Endothelial cell of umbilical vein (primary cell): ENCODE data around the gene H3-3A. TPM values are rescaled to one million over a fixed set of nuclear protein-coding genes. Genes with fewer than 3 reads are reported as not detected.

Source experiments
- BruUV-seq: library from RNA; stranded (reverse); fragments of 400-500 nt; replicated peaks from 2 replicates; lab custom pipeline; 2021; lab: Mats Ljungman, UMichigan
- CTCF ChIA-PET: fragments of 300-600, 350-600 bp; sonication (Branson Sonifier 250); formaldehyde crosslinking; loops from one replicate; lab custom pipeline; 2021; ENCODE audit warnings: antibody characterized with exemption, inconsistent platforms; lab: Charles Lee
- POLR2A ChIA-PET: fragments of 300-600, 350-600 bp; sonication (Branson Sonifier 250); formaldehyde crosslinking; loops from one replicate; lab custom pipeline; 2021; ENCODE audit warnings: antibody characterized with exemption, inconsistent platforms; lab: Charles Lee
- DNase-seq: peaks from one replicate; pipeline ENCODE4 v3.0.0-alpha.2; 2011; ENCODE audit warnings: low read depth, low spot score
- FAIRE-seq: peaks from 2 replicates; lab custom pipeline; 2011; peaks lifted over from hg19 to GRCh38; lab: Jason Lieb, UNC
- H2AFZ ChIP-seq: 2 replicates; pipeline ENCODE4 v1.6.0; 2012; ENCODE audit warnings: low read depth, low read length, control low read depth, inconsistent platforms
- H3K27ac ChIP-seq: 2 replicates; pipeline ENCODE4 v1.5.1; 2011; ENCODE audit warnings: low read depth, mild to moderate bottlenecking, control low read depth, low read length, moderate library complexity; ENCODE audit not compliant: insufficient read depth
- H3K27me3 ChIP-seq, 2 experiments: 2 replicates each; pipeline versions ENCODE4 v1.6.0 to v1.6.1; 2011; ENCODE audit warnings: low read length in 2 of 2, mixed read lengths in 1 of 2; ENCODE audit not compliant: control insufficient read depth in 2 of 2, insufficient read depth in 2 of 2
- H3K36me3 ChIP-seq, 2 experiments: 2 replicates in 1 of 2; 3 replicates in 1 of 2; pipeline ENCODE4 v1.5.1; 2011; ENCODE audit warnings: low read length in 2 of 2, mild to moderate bottlenecking in 1 of 2, moderate library complexity in 1 of 2; ENCODE audit not compliant: control insufficient read depth in 2 of 2, insufficient read depth in 2 of 2; ENCODE audit errors: extremely low read depth in 1 of 2
- H3K4me1 ChIP-seq: 3 replicates; pipeline ENCODE4 v1.5.1; 2011; ENCODE audit warnings: mild to moderate bottlenecking, low read length; ENCODE audit not compliant: control insufficient read depth, insufficient read depth; ENCODE audit errors: extremely low read depth
- H3K4me2 ChIP-seq: 2 replicates; pipeline ENCODE4 v1.6.1; 2011; ENCODE audit warnings: low read length, control low read depth, mixed read lengths; ENCODE audit not compliant: insufficient read depth
- H3K4me3 ChIP-seq, 3 experiments: fragments of 200-600 bp in 1 of 3; sonication (generic), shearing (Covaris generic) in 1 of 3; replicated peaks in 1 of 3; 2 replicates each; pipeline ENCODE4 v1.5.1; 2011 to 2016; ENCODE audit warnings: control low read depth in 3 of 3, low read length in 3 of 3, mild to moderate bottlenecking in 2 of 3, inconsistent platforms in 1 of 3, low read depth in 1 of 3, moderate library complexity in 1 of 3; ENCODE audit not compliant: insufficient read depth in 1 of 3
- H3K79me2 ChIP-seq: 2 replicates; pipeline ENCODE4 v1.6.0; 2012; ENCODE audit warnings: low read length, inconsistent platforms; ENCODE audit not compliant: control insufficient read depth, insufficient read depth
- H3K9ac ChIP-seq: replicated peaks from 2 replicates; pipeline ENCODE3; 2011; ENCODE audit warnings: low read length, control low read depth; ENCODE audit not compliant: insufficient read depth; ENCODE audit errors: extremely low read depth
- H3K9me1 ChIP-seq: replicated peaks from 3 replicates; pipeline ENCODE4 v1.6.0; 2011; ENCODE audit warnings: mild to moderate bottlenecking, low read length; ENCODE audit not compliant: control insufficient read depth, insufficient read depth; ENCODE audit errors: extremely low read depth
- H3K9me3 ChIP-seq: replicated peaks from 2 replicates; pipeline ENCODE4 v1.5.1; 2012; ENCODE audit warnings: low read length, inconsistent platforms; ENCODE audit not compliant: control insufficient read depth, insufficient read depth
- H4K20me1 ChIP-seq: replicated peaks from 2 replicates; pipeline ENCODE3; 2011; ENCODE audit warnings: mild to moderate bottlenecking, low read length; ENCODE audit not compliant: control insufficient read depth, insufficient read depth; ENCODE audit errors: extremely low read depth
- EZH2 ChIP-seq: IDR thresholded peaks from 2 replicates; pipeline ENCODE4 v1.6.1; 2012; ENCODE audit warnings: borderline replicate concordance, low read depth, mild to moderate bottlenecking, moderate library complexity, low read length, inconsistent platforms; ENCODE audit not compliant: severe bottlenecking
- FOS ChIP-seq: IDR thresholded peaks from 2 replicates; pipeline ENCODE4 v1.6.1; 2011; ENCODE audit warnings: mild to moderate bottlenecking, low read length, moderate library complexity, borderline replicate concordance; ENCODE audit not compliant: insufficient read depth
- GATA2 ChIP-seq: IDR thresholded peaks from 2 replicates; pipeline ENCODE4 v1.7.0; 2011; ENCODE audit warnings: low read depth, mild to moderate bottlenecking, moderate library complexity, mixed read lengths, low read length; ENCODE audit not compliant: insufficient read length, insufficient read depth
- JUN ChIP-seq: IDR thresholded peaks from 2 replicates; pipeline ENCODE4 v1.6.1; 2011; ENCODE audit warnings: borderline replicate concordance, low read depth; ENCODE audit not compliant: insufficient read length, insufficient read depth
- MYC ChIP-seq: IDR thresholded peaks from one replicate; pipeline ENCODE4 v1.6.1; 2011; ENCODE audit warnings: mild to moderate bottlenecking, low read depth, low read length
- POLR2A ChIP-seq: IDR thresholded peaks from 2 replicates; pipeline ENCODE4 v1.6.1; 2012; ENCODE audit warnings: low read depth, mild to moderate bottlenecking, control low read depth, low read length
- POLR2AphosphoS5 ChIP-seq: IDR thresholded peaks from 2 replicates; pipeline ENCODE4 v1.6.1; 2012; ENCODE audit warnings: low read depth, mild to moderate bottlenecking, control low read depth, low read length, moderate library complexity; ENCODE audit not compliant: insufficient read depth
- dilution Hi-C: fragments of 300-500 bp; cut with MboI; formaldehyde crosslinking; loops from one replicate; pipeline ENCODE4 v1.15.0; 2019; ENCODE audit warnings: low sequenced_read_pairs; ENCODE audit not compliant: extremely low pct_ligation_motif_present
- intact Hi-C: fragments of 100-400 bp; cut with micrococcal nuclease; formaldehyde crosslinking; loops from one replicate; pipeline ENCODE4 v1.10.0; 2022
- polyA plus RNA-seq, 4 experiments: library from polyadenylated mRNA; depleted of rRNA in 3 of 4; stranded (reverse) in 3 of 4; unstranded in 1 of 4; fragments of >200 nt; gene quantifications; 2 replicates each; pipeline versions ENCODE4 v1.2.1 to v1.2.3, GENCODE V29; 2011 to 2012; ENCODE audit warnings: missing spikeins in 1 of 4
- total RNA-seq: library from RNA; stranded (reverse); gene quantifications from 2 replicates; pipeline ENCODE4 v1.2.3, GENCODE V29; 2021
- TF ChIP-seq, protein P1 (sequence below): IDR thresholded peaks from 2 replicates; pipeline ENCODE4 v1.6.1; 2011; ENCODE audit not compliant: insufficient read depth, insufficient read length
- TF ChIP-seq, protein P2 (sequence below), 2 donors: IDR thresholded peaks; 1 replicate in 1 of 2; 2 replicates in 1 of 2; pipeline ENCODE4 v1.5.1; 2011; ENCODE audit warnings: low read length in 2 of 2, mild to moderate bottlenecking in 2 of 2, moderate library complexity in 2 of 2, control low read depth in 1 of 2, inconsistent platforms in 1 of 2, low read depth in 1 of 2; ENCODE audit not compliant: insufficient read depth in 1 of 2; ENCODE audit errors: extremely low read depth in 1 of 2

H3-3A gene
- total and polyA plus RNA-seq, 2 donors (not counting 3 experiments of a cell fraction or from before 2014, with no cell fraction given), result 426 to 477 TPM

DNA sequence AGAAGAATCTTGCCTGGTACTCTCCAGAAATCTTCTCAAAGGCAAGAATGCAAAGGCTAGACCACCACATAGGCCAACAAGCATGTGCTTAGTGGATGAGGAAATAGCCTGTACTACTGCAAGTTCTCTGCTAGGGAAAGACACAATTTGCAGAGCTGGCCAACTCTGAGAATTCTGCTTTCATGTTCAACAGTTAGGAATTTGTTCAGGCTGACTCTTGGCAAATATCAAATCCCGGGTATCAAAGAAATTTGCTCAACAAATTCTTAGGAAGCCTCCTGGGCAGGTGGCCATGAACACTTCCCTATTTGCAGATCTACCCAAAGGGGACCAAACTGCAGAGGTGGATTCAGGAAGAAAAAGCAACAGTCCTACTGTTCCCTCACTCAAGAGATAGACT is 15.0 kb upstream of the H3-3A start:
- Histone ChIP-seq H3K9me3 (no peaks in the 10 kb centered on the region), H2AFZ (no peak overlapping the region), H3K27ac (no peak overlapping the region), H3K9ac (no peak overlapping the region), H3K4me3 (no peak overlapping the region), H3K27me3 (peaks cover 6 to 15% of the 10 kb centered on the region in 2 experiments), H3K79me2 (no peaks in the 10 kb centered on the region), H3K4me1 (no peaks in the 10 kb centered on the region), H3K36me3 (no peaks in the 10 kb centered on the region), H3K4me2 (no peak overlapping the region), H4K20me1 (no peaks in the 10 kb centered on the region), H3K9me1 (no peaks in the 10 kb centered on the region)
- DNase-seq (no peak), FAIRE-seq (no peak)
- CTCF ChIA-PET, result interaction anchor here (0.9 kb wide), 1 partner anchor 60 kb away, joined by 3 read pairs; no protein-coding TSS in a partner anchor
- POLR2A ChIA-PET, result no interaction called here
- intact Hi-C loops, result no loop called here
- BruUV-seq, result no TSS peak
- TF ChIP-seq JUN (no peak), MYC (no peak), EZH2 (no peak), POLR2A (no peak), POLR2AphosphoS5 (no peak), FOS (no peak), GATA2 (no peak)
- TF ChIP-seq, protein P1, sequence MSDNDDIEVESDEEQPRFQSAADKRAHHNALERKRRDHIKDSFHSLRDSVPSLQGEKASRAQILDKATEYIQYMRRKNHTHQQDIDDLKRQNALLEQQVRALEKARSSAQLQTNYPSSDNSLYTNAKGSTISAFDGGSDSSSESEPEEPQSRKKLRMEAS, result no peak
- TF ChIP-seq, protein P2, sequence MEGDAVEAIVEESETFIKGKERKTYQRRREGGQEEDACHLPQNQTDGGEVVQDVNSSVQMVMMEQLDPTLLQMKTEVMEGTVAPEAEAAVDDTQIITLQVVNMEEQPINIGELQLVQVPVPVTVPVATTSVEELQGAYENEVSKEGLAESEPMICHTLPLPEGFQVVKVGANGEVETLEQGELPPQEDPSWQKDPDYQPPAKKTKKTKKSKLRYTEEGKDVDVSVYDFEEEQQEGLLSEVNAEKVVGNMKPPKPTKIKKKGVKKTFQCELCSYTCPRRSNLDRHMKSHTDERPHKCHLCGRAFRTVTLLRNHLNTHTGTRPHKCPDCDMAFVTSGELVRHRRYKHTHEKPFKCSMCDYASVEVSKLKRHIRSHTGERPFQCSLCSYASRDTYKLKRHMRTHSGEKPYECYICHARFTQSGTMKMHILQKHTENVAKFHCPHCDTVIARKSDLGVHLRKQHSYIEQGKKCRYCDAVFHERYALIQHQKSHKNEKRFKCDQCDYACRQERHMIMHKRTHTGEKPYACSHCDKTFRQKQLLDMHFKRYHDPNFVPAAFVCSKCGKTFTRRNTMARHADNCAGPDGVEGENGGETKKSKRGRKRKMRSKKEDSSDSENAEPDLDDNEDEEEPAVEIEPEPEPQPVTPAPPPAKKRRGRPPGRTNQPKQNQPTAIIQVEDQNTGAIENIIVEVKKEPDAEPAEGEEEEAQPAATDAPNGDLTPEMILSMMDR (IDR thresholded peaks at IDR 0.05; ENCODE audit: extremely low read depth in 1 of 2, insufficient read depth in 1 of 2, low read depth in 1 of 2, low read length in 2 of 2), result no peak
- dilution Hi-C loops, result no loop called here
